Measurements from ENCODE around the gene PTGDS. TPM values are rescaled to one million over a fixed set of nuclear protein-coding genes. Genes with fewer than 3 reads are reported as not detected.
A peak's percentile ranks its signal among the peaks of the same experiment; 100 is the strongest.

PTGDS gene
- total RNA-seq, 2 donors from 2014 or later = 13.8 to 22.1 TPM

DNA sequence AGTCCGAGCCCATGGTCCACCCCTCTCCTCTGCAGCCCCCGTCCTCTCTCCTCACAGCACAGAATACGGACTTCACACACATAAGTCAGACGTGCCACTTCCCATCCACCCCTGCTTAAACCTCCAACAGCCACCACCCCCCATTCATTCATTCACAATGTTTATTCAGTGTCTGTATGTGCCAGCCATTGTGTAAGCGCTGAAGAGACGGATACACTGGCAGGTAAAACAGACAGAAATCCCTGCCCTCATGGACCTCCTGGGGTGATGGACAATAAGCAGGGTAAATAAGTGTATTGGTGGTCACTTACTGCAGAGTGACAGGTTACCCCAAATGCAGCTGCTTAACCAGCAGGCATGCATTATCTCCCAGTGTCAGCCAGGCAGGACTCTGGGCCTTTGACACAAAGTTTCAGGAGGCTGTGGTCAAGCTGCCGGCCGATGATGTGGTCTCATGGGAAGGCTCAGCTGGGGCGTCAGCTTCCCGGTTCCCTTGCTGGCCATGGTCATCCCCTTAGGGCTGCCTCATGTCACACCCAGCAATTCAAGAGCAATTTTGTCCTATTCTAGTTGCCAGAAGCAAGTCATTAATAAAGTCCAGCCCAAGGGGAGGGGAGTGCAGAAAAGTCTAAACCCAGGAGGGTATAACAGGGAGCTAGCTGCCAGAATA lies 13.1 kb downstream of the PTGDS start:
- no peak overlapping the region for H3K27ac ChIP-seq (ENCODE audit: low read depth, low read length)

DNA sequence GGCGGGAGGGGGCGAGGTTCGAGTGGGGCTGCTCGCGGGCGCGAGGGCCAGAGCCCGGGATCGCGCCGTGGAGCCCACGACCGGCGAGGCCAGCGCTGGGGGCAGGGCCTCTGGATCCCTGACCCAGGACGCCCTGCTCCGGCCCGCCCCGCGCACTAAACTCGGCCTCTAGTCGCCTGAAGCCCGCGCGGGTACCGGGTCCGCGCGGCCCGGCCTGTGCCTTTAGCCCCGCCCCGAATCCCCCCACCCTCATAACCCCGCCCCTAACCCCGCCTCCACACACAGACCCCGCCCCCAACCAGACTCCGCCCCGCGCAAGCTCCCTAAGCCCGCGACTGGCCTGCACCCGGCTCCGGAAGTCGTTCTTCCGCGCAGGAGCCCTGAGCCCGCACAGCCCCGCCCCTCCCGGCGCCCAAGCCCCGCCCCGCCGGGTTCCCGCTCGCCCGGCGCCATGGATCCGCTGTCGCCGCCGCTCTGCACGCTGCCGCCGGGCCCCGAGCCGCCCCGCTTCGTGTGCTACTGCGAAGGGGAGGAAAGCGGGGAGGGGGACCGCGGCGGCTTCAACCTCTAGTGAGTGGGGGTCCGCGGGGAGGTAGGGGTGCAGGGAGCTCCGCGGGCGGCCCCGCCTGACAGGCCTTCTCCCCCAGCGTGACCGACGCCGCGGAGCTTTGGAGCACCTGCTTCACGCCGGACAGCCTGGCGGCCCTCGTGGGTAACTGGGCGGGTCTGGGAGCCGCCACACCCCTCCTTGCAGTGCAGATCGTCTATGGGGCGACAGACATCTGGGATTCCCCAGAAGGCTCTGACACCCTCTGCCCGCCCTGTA lies 14.9 kb downstream of the PTGDS start, which contains the start of gene PAXX:
TSS of gene PAXX (plus strand) at position 430 of the 826 bp plus-strand sequence. CDS start at position 452, 22 bp downstream.
- 4 to 17% methylated on average over 20 to 88 of the region's 92 CpGs for WGBS, 2 experiments (ENCODE audit: insufficient coverage in 1 of 2, insufficient read length in 1 of 2)
- Histone ChIP-seq H3K9ac (ENCODE audit: extremely low read depth, low read length, poor library complexity, severe bottlenecking) (peak within 1 kb of the TSS; percentile 47), H3K9me3 (ENCODE audit: control insufficient read depth, low read length) (peaks cover 14% of the 10 kb centered on the region), H3K27me3 (ENCODE audit: control insufficient read depth, insufficient read depth, low read length, poor library complexity, severe bottlenecking) (no peaks in the 10 kb centered on the region), H3K4me1 (ENCODE audit: control insufficient read depth, insufficient read depth, low read length) (peaks cover 4% of the 10 kb centered on the region), H3K4me3 (ENCODE audit: low read length) (peak within 1 kb of the TSS; percentile 90), H3K36me3 (ENCODE audit: control insufficient read depth, insufficient read depth, low read length) (peaks cover 9% of the 10 kb centered on the region), H3K27ac (ENCODE audit: low read depth, low read length) (no peak within 1 kb of the TSS)
- TF ChIP-seq, protein P1, sequence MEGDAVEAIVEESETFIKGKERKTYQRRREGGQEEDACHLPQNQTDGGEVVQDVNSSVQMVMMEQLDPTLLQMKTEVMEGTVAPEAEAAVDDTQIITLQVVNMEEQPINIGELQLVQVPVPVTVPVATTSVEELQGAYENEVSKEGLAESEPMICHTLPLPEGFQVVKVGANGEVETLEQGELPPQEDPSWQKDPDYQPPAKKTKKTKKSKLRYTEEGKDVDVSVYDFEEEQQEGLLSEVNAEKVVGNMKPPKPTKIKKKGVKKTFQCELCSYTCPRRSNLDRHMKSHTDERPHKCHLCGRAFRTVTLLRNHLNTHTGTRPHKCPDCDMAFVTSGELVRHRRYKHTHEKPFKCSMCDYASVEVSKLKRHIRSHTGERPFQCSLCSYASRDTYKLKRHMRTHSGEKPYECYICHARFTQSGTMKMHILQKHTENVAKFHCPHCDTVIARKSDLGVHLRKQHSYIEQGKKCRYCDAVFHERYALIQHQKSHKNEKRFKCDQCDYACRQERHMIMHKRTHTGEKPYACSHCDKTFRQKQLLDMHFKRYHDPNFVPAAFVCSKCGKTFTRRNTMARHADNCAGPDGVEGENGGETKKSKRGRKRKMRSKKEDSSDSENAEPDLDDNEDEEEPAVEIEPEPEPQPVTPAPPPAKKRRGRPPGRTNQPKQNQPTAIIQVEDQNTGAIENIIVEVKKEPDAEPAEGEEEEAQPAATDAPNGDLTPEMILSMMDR (conservative IDR thresholded peaks at IDR 0.05) = no peak
- Mint-ChIP-seq H3K36me3 (ENCODE audit: low read depth) (peaks cover 4% of the 10 kb centered on the region), H3K4me3 (peak within 1 kb of the TSS; percentile 73), H3K4me1 (peaks cover 6% of the 10 kb centered on the region), H3K9me3 (peaks cover 17% of the 10 kb centered on the region), H3K27ac (no peak within 1 kb of the TSS), H3K27me3 (ENCODE audit: insufficient read depth) (peaks cover 18% of the 10 kb centered on the region)
- peak; percentile 96 for DNase-seq

More for the DNA sequence above, 13.1 kb downstream of the PTGDS start:
- H3K27ac Mint-ChIP-seq = peak overlapping the region; percentile 9
- peak overlapping the region; percentile 0 for H3K4me3 Mint-ChIP-seq
- H3K36me3 Mint-ChIP-seq (ENCODE audit: low read depth) = peaks cover 4% of the 10 kb centered on the region
- Histone ChIP-seq H3K27me3 (ENCODE audit: control insufficient read depth, insufficient read depth, low read length, poor library complexity, severe bottlenecking) (no peaks in the 10 kb centered on the region), H3K4me3 (ENCODE audit: low read length) (no peak overlapping the region), H3K9ac (ENCODE audit: extremely low read depth, low read length, poor library complexity, severe bottlenecking) (no peak overlapping the region), H3K4me1 (ENCODE audit: control insufficient read depth, insufficient read depth, low read length) (no peaks in the 10 kb centered on the region), H3K36me3 (ENCODE audit: control insufficient read depth, insufficient read depth, low read length) (peaks cover 9% of the 10 kb centered on the region), H3K9me3 (ENCODE audit: control insufficient read depth, low read length) (peaks cover 14% of the 10 kb centered on the region)
- H3K27me3 Mint-ChIP-seq (ENCODE audit: insufficient read depth) = peaks cover 26% of the 10 kb centered on the region
- peaks cover 6% of the 10 kb centered on the region for H3K4me1 Mint-ChIP-seq
- WGBS, 2 experiments (ENCODE audit: insufficient coverage in 1 of 2, insufficient read length in 1 of 2) = 87 to 88% methylated on average over 7 to 10 of the region's 10 CpGs
- TF ChIP-seq, protein P1 (conservative IDR thresholded peaks at IDR 0.05) = no peak
- no peak for DNase-seq
- peaks cover 17% of the 10 kb centered on the region for H3K9me3 Mint-ChIP-seq

DNA sequence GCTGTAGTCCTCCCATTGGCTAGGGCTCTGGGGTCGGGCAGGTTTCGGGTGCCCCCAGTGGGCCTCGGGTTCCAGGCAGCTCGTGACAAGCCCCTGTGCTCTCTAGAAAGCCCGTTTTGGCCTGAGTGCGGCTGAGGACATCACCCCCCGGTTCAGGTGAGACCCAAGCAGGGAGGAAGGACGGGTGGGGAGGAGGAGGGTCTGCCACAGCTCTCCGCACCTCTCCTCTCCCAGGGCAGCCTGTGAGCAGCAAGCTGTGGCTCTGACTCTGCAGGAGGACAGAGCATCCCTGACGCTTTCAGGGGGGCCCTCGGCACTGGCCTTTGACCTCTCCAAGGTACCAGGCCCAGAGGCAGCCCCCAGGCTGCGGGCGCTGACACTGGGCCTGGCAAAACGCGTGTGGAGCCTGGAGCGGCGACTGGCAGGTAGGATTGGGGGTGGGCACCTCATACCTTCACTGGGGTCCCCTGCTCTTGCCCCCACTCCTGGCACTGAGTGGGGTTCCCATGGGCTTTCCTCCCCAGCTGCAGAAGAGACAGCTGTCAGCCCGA lies 15.6 kb downstream of the PTGDS start:
- Histone ChIP-seq H3K27ac (ENCODE audit: low read depth, low read length) (no peak overlapping the region), H3K4me1 (ENCODE audit: control insufficient read depth, insufficient read depth, low read length) (peaks cover 4% of the 10 kb centered on the region), H3K9ac (ENCODE audit: extremely low read depth, low read length, poor library complexity, severe bottlenecking) (peak overlapping the region; percentile 47), H3K4me3 (ENCODE audit: low read length) (peak overlapping the region; percentile 90), H3K27me3 (ENCODE audit: control insufficient read depth, insufficient read depth, low read length, poor library complexity, severe bottlenecking) (no peaks in the 10 kb centered on the region), H3K9me3 (ENCODE audit: control insufficient read depth, low read length) (peaks cover 14% of the 10 kb centered on the region), H3K36me3 (ENCODE audit: control insufficient read depth, insufficient read depth, low read length) (peaks cover 9% of the 10 kb centered on the region)
- Mint-ChIP-seq H3K36me3 (ENCODE audit: low read depth) (peaks cover 4% of the 10 kb centered on the region), H3K27ac (no peak overlapping the region), H3K27me3 (ENCODE audit: insufficient read depth) (peaks cover 11% of the 10 kb centered on the region), H3K4me3 (peak overlapping the region; percentile 73), H3K9me3 (peaks cover 17% of the 10 kb centered on the region), H3K4me1 (peaks cover 6% of the 10 kb centered on the region)
- peak; percentile 72 for DNase-seq
- TF ChIP-seq, protein P1 (conservative IDR thresholded peaks at IDR 0.05) = no peak
- 46 to 56% methylated on average over 10 to 18 of the region's 18 CpGs for WGBS, 2 experiments (ENCODE audit: insufficient coverage in 1 of 2, insufficient read length in 1 of 2)

All from endodermal cell (in vitro differentiated cells).